Right atrium auricular region (tissue), 2 donors: ENCODE measurements around the gene FGFR3. TPM values are rescaled to one million over a fixed set of nuclear protein-coding genes. Genes with fewer than 3 reads are reported as not detected.

ENCODE experiments used
- DNase-seq: peaks from one replicate; pipeline ENCODE4 v3.0.0-alpha.2; 2019; ENCODE audit warnings: low spot score
- H3K27ac ChIP-seq, 2 donors: fragments of 200-600 bp; sonication (generic); 1 replicate in 1 of 2; 2 replicates in 1 of 2; pipeline ENCODE4 v1.5.1; 2016 to 2019
- H3K27me3 ChIP-seq, 2 donors: fragments of 200-600 bp; sonication (generic); one replicate each; pipeline versions ENCODE4 v1.5.1 to v1.6.0; 2017 to 2019
- H3K36me3 ChIP-seq: fragments of 200-600 bp; sonication (generic); one replicate; pipeline ENCODE4 v1.5.1; 2016
- H3K4me1 ChIP-seq, 2 donors: fragments of 200-600 bp; sonication (generic); one replicate each; pipeline versions ENCODE4 v1.5.1 to v1.6.0; 2017 to 2019
- H3K4me3 ChIP-seq, 2 donors: fragments of 200-600 bp; sonication (generic); 1 replicate in 1 of 2; 2 replicates in 1 of 2; pipeline ENCODE4 v1.5.1; 2017 to 2019; ENCODE audit warnings: mild to moderate bottlenecking in 1 of 2, moderate library complexity in 1 of 2
- H3K9me3 ChIP-seq, 2 donors: fragments of 200-600 bp; sonication (generic); one replicate each; pipeline ENCODE4 v1.5.1; 2019
- CTCF ChIP-seq, 2 donors: fragments of 200-600 bp; sonication (generic); IDR thresholded peaks; one replicate each; pipeline ENCODE4 v1.5.1; 2019; ENCODE audit warnings: antibody characterized with exemption in 2 of 2
- total RNA-seq, 2 donors: library from RNA; depleted of rRNA; stranded (reverse); fragments of >200 nt; gene quantifications; one replicate each; pipeline ENCODE4 v1.1.0, GENCODE V29; 2016

FGFR3 gene
- total RNA-seq, 2 donors from 2014 or later = 2.6 to 15.4 TPM

DNA sequence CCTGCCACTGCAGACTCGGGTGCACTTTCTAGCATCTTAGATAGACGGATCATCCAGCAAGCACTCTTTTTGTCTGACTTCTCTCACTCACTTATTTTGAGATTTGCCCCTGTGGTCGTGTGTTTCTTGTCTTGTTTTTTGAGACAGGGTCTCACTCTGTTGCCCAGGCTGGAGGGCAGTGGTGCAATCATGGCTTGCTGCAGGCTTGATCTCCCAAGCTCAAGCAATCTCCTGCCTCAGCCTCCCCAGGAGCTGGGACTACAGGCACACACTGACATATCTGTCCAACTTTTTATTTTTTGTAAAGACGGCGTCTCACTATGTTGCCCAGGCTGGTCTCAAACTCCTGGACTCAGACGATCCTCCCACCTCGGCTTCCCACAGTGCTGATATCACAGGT is 26.7 kb downstream of the FGFR3 start:
- no peak for DNase-seq
- Histone ChIP-seq H3K27me3 (no peaks in the 10 kb centered on the region), H3K36me3 (peaks cover 95% of the 10 kb centered on the region), H3K27ac (no peak overlapping the region), H3K4me3 (no peak overlapping the region), H3K4me1 (no peaks in the 10 kb centered on the region), H3K9me3 (no peaks in the 10 kb centered on the region)
- no peak for TF ChIP-seq CTCF (IDR thresholded peaks at IDR 0.05)

- Histone ChIP-seq H3K36me3 (peaks cover 91% of the 10 kb centered on the region), H3K4me1 (no peaks in the 10 kb centered on the region), H3K9me3 (no peaks in the 10 kb centered on the region), H3K27ac (no peak overlapping the region), H3K27me3 (no peaks in the 10 kb centered on the region), H3K4me3 (no peak overlapping the region)
- TF ChIP-seq CTCF (IDR thresholded peaks at IDR 0.05) = no peak
- DNase-seq = no peak
Observed at GRCh38 chr4:1821679-1822567, 28.8 kb downstream of the FGFR3 start.

- no peaks in the 10 kb centered on the region for H3K4me1 ChIP-seq
- no peak for DNase-seq
- H3K27me3 ChIP-seq = no peaks in the 10 kb centered on the region
- H3K4me3 ChIP-seq = no peak overlapping the region
- no peaks in the 10 kb centered on the region for H3K9me3 ChIP-seq
- no peak overlapping the region for H3K27ac ChIP-seq
- H3K36me3 ChIP-seq = peaks cover 84% of the 10 kb centered on the region
- TF ChIP-seq CTCF (IDR thresholded peaks at IDR 0.05) = no peak
Observed at GRCh38 chr4:1822568-1823544, 29.8 kb downstream of the FGFR3 start.

DNA sequence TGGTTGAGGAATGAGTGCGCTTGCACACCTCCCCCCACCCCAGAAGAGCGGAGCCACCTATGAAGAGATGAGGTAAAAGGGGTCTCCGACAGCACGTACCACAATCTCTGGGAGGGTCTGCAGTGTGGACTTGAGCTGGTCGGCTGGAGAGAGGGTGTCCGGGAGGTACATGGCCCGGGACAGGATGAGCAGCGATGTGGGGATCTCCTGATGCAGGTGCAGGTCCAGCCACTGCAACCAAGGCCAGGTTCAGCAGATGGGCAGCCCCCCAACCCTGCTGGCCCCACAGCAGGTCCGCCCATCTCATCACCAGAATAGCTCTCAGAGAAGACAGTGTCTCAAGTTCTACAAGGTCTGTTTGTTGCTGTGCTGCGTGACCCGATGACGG is 30.4 kb downstream of the FGFR3 start:
- no peaks in the 10 kb centered on the region for H3K27me3 ChIP-seq
- H3K4me3 ChIP-seq = no peak overlapping the region
- no peak overlapping the region for H3K27ac ChIP-seq
- TF ChIP-seq CTCF (IDR thresholded peaks at IDR 0.05) = no peak
- no peaks in the 10 kb centered on the region for H3K9me3 ChIP-seq
- no peaks in the 10 kb centered on the region for H3K4me1 ChIP-seq
- no peak for DNase-seq
- peaks cover 77% of the 10 kb centered on the region for H3K36me3 ChIP-seq

DNA sequence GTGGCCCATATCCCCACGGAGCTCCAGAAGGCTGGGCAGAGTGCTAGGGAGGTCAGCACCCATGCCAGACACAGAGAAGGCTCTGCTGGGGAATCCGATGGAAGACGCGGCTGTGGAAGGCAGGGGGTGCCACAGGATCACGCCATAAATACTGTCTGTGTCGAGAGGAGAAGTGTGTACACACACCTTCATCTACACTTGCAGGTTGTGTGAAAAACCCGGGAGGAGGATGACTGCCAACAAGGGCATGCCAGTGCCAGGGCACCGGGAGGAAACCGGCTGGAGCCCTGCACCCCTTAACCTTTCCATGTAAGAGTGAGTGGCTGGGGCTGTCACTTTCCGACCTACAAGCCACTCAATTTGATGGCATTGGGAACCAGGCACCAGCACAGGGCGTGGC is 31.7 kb downstream of the FGFR3 start:
- Histone ChIP-seq H3K9me3 (no peaks in the 10 kb centered on the region), H3K27ac (no peak overlapping the region), H3K36me3 (peaks cover 65% of the 10 kb centered on the region), H3K27me3 (no peaks in the 10 kb centered on the region), H3K4me3 (no peak overlapping the region), H3K4me1 (no peaks in the 10 kb centered on the region)
- no peak for TF ChIP-seq CTCF (IDR thresholded peaks at IDR 0.05)
- no peak for DNase-seq
